HepG2 (cell line): ENCODE data around the gene FAM53B.

ENCODE experiments used
- ARNT2 ChIP-seq: sonication (generic); formaldehyde crosslinking; IDR thresholded peaks from 2 replicates; pipeline ENCODE4 v1.8.0; 2022; ENCODE audit warnings: mild to moderate bottlenecking, low read depth, missing genetic modification reagents, moderate library complexity
- CBX5 ChIP-seq: sonication (generic); formaldehyde crosslinking; IDR thresholded peaks from 2 replicates; pipeline ENCODE4 v1.4.0; 2020; ENCODE audit warnings: missing genetic modification reagents, borderline replicate concordance
- GTF2F1 ChIP-seq: fragments of 150-350 bp; IDR thresholded peaks from 2 replicates; pipeline ENCODE4 v1.6.1; 2014; ENCODE audit warnings: low read length
- HDAC2 ChIP-seq: sonication (generic); formaldehyde crosslinking; IDR thresholded peaks from 2 replicates; pipeline ENCODE4 v1.4.0; 2020; ENCODE audit warnings: missing genetic modification reagents
- KDM1A ChIP-seq: IDR thresholded peaks from 2 replicates; pipeline ENCODE4 v1.6.1; 2016; ENCODE audit warnings: missing compliant biosample characterization
- NFATC3 ChIP-seq: sonication (generic); formaldehyde crosslinking; IDR thresholded peaks from 2 replicates; pipeline ENCODE4 v1.5.1; 2020; ENCODE audit warnings: mild to moderate bottlenecking, missing genetic modification reagents
- SP2 ChIP-seq: sonication (generic); formaldehyde crosslinking; IDR thresholded peaks from 2 replicates; pipeline ENCODE4 v1.5.1; 2020; ENCODE audit warnings: mild to moderate bottlenecking, missing genetic modification reagents
- TEAD2 ChIP-seq: sonication (generic); formaldehyde crosslinking; IDR thresholded peaks from 2 replicates; pipeline ENCODE4 v1.9.0; 2021; ENCODE audit warnings: missing genetic modification reagents
- ZNF263 ChIP-seq: sonication (generic); formaldehyde crosslinking; IDR thresholded peaks from 2 replicates; pipeline ENCODE4 v1.4.0; 2020; ENCODE audit warnings: missing genetic modification reagents
- ZNF576 ChIP-seq: sonication (generic); formaldehyde crosslinking; IDR thresholded peaks from 2 replicates; pipeline ENCODE4 v1.4.0; 2020; ENCODE audit warnings: mild to moderate bottlenecking, missing genetic modification reagents
- ZNF780A ChIP-seq: sonication (generic); formaldehyde crosslinking; IDR thresholded peaks from 2 replicates; pipeline ENCODE4 v1.8.0; 2022; ENCODE audit warnings: mild to moderate bottlenecking, missing genetic modification reagents, moderate library complexity
- TF ChIP-seq, protein P1 (sequence below): sonication (generic); formaldehyde crosslinking; IDR thresholded peaks from 2 replicates; pipeline ENCODE4 v1.5.0; 2020; ENCODE audit warnings: mild to moderate bottlenecking, missing genetic modification reagents, moderate library complexity
- TF ChIP-seq, protein P2 (sequence below): sonication (generic); formaldehyde crosslinking; IDR thresholded peaks from 2 replicates; pipeline ENCODE4 v1.9.0; 2022; ENCODE audit warnings: missing genetic modification reagents, mild to moderate bottlenecking, borderline replicate concordance

DNA sequence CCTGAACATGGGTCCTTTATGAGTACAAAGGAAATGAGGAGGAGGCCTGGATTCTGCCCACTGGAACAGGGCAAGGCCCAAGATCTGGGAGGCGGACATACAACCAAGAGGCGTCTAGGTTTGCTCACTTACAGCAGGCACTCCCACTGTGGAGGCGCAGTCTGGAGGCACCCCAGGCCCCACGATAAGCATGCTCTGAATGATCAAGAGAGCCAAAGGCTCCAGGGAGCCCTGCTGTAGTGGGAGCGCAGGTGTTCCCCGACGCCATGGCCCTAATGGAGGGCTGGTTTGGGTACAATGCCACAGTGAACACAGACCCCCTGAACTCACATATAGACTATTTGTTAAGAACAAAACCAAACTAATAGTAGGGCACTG, 88.1 kb downstream of the FAM53B start:
- TF ChIP-seq, protein P1, sequence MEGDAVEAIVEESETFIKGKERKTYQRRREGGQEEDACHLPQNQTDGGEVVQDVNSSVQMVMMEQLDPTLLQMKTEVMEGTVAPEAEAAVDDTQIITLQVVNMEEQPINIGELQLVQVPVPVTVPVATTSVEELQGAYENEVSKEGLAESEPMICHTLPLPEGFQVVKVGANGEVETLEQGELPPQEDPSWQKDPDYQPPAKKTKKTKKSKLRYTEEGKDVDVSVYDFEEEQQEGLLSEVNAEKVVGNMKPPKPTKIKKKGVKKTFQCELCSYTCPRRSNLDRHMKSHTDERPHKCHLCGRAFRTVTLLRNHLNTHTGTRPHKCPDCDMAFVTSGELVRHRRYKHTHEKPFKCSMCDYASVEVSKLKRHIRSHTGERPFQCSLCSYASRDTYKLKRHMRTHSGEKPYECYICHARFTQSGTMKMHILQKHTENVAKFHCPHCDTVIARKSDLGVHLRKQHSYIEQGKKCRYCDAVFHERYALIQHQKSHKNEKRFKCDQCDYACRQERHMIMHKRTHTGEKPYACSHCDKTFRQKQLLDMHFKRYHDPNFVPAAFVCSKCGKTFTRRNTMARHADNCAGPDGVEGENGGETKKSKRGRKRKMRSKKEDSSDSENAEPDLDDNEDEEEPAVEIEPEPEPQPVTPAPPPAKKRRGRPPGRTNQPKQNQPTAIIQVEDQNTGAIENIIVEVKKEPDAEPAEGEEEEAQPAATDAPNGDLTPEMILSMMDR (CRISPR knock-in tag) = no peak
- no peak for TF ChIP-seq CBX5 (CRISPR knock-in tag)
- no peak for TF ChIP-seq ARNT2 (CRISPR knock-in tag)
- no peak for TF ChIP-seq GTF2F1
- TF ChIP-seq, protein P2, sequence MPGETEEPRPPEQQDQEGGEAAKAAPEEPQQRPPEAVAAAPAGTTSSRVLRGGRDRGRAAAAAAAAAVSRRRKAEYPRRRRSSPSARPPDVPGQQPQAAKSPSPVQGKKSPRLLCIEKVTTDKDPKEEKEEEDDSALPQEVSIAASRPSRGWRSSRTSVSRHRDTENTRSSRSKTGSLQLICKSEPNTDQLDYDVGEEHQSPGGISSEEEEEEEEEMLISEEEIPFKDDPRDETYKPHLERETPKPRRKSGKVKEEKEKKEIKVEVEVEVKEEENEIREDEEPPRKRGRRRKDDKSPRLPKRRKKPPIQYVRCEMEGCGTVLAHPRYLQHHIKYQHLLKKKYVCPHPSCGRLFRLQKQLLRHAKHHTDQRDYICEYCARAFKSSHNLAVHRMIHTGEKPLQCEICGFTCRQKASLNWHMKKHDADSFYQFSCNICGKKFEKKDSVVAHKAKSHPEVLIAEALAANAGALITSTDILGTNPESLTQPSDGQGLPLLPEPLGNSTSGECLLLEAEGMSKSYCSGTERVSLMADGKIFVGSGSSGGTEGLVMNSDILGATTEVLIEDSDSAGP (CRISPR knock-in tag) = no peak
- no peak for TF ChIP-seq ZNF780A (CRISPR knock-in tag)
- TF ChIP-seq HDAC2 (CRISPR knock-in tag) = no peak
- no peak for TF ChIP-seq SP2 (CRISPR knock-in tag)
- no peak for TF ChIP-seq ZNF263 (CRISPR knock-in tag)
- TF ChIP-seq KDM1A (CRISPR knock-in tag) = no peak
- no peak for TF ChIP-seq ZNF576 (CRISPR knock-in tag)
- no peak for TF ChIP-seq NFATC3
- no peak for TF ChIP-seq TEAD2 (CRISPR knock-in tag)
